T-helper 2 cell (primary cell): Measurements from ENCODE around the gene CLNK.
"Not testable (repeated sequence)": the region's sequence is repeated elsewhere in the genome, so short reads cannot be mapped to it uniquely, and the experiment has no call there.

Experiments
- DNase-seq, 5 experiments: peaks; one replicate each; pipeline versions ENCODE4 v3.0.0 to v3.0.0-alpha.2; 2012 to 2022

CLNK gene

GRCh38 chr4:10576236-10576635 is 108.3 kb downstream of the CLNK start:
- DNase-seq: no peak

- DNase-seq: no peak
Observed at GRCh38 chr4:10575414-10575813, 109.2 kb downstream of the CLNK start.

- DNase-seq: not testable (repeated sequence)
Observed at GRCh38 chr4:10574553-10574952, 110.0 kb downstream of the CLNK start.

- DNase-seq: no peak
Observed at GRCh38 chr4:10571909-10572308, 112.7 kb downstream of the CLNK start.

GRCh38 chr4:10569491-10569890 is 115.1 kb downstream of the CLNK start:
- DNase-seq: no peak

GRCh38 chr4:10567766-10568165 is 116.8 kb downstream of the CLNK start:
- no peak for DNase-seq

- no peak for DNase-seq
Observed at GRCh38 chr4:10565166-10565780, 119.3 kb downstream of the CLNK start.

- peak in 3 of 5 experiments; percentile 6 to 53 (median 7) for DNase-seq
Observed at GRCh38 chr4:10554694-10555093, 129.9 kb downstream of the CLNK start.

GRCh38 chr4:10554121-10554520 is 130.4 kb downstream of the CLNK start:
- no peak for DNase-seq

GRCh38 chr4:10552591-10553280 is 131.8 kb downstream of the CLNK start:
- no peak for DNase-seq

GRCh38 chr4:10535912-10536311 is 148.7 kb downstream of the CLNK start:
- DNase-seq: no peak

- no peak for DNase-seq
Observed at GRCh38 chr4:10534820-10535219, 149.7 kb downstream of the CLNK start.

GRCh38 chr4:10532155-10532554 is 152.4 kb downstream of the CLNK start:
- no peak for DNase-seq

- no peak for DNase-seq
Observed at GRCh38 chr4:10530137-10530786, 154.3 kb downstream of the CLNK start.

- DNase-seq: no peak
Observed at GRCh38 chr4:10529291-10530136, 155.1 kb downstream of the CLNK start.

- no peak for DNase-seq
Observed at GRCh38 chr4:10527438-10527837, 157.1 kb downstream of the CLNK start.

- peak in 1 of 5 experiments; percentile 3 for DNase-seq
Observed at GRCh38 chr4:10526429-10527222, 157.9 kb downstream of the CLNK start.

GRCh38 chr4:10524196-10524833 is 160.3 kb downstream of the CLNK start:
- DNase-seq: no peak

GRCh38 chr4:10521424-10521823 is 163.1 kb downstream of the CLNK start:
- DNase-seq: no peak

GRCh38 chr4:10509733-10510132 is 174.8 kb downstream of the CLNK start:
- DNase-seq: no peak

- DNase-seq: peak in 1 of 5 experiments; percentile 4
Observed at GRCh38 chr4:10506077-10506476, 178.5 kb downstream of the CLNK start.
